Neuronal stem cell (in vitro differentiated cells): ENCODE data around the gene TBL2.
A peak's percentile ranks its signal among the peaks of the same experiment; 100 is the strongest.

ENCODE experiments used
- DNase-seq: peaks from one replicate; pipeline ENCODE4 v3.0.0-alpha.2; 2013; ENCODE audit warnings: low spot score
- H2AFZ ChIP-seq: one replicate; pipeline ENCODE4 v1.6.1; 2013; ENCODE audit warnings: mild to moderate bottlenecking, low read length, inconsistent platforms
- H2AK5ac ChIP-seq: 2 replicates; pipeline ENCODE4 v1.6.1; 2013; ENCODE audit warnings: low read depth, mild to moderate bottlenecking, inconsistent platforms, low read length, moderate library complexity, mixed read lengths
- H2BK120ac ChIP-seq: 2 replicates; pipeline ENCODE4 v1.6.1; 2013; ENCODE audit warnings: low read depth, mild to moderate bottlenecking, inconsistent platforms, low read length, moderate library complexity, mixed read lengths
- H2BK12ac ChIP-seq: one replicate; pipeline ENCODE4 v1.6.1; 2013; ENCODE audit warnings: low read length, inconsistent platforms
- H2BK15ac ChIP-seq: 2 replicates; pipeline ENCODE4 v1.6.1; 2013; ENCODE audit warnings: mild to moderate bottlenecking, low read length, inconsistent platforms, mixed read lengths
- H2BK5ac ChIP-seq: one replicate; pipeline ENCODE4 v1.6.1; 2013; ENCODE audit warnings: inconsistent platforms, mild to moderate bottlenecking, low read length, moderate library complexity
- H3K14ac ChIP-seq: one replicate; pipeline ENCODE4 v1.6.1; 2013; ENCODE audit warnings: low read length, inconsistent platforms
- H3K18ac ChIP-seq: 2 replicates; pipeline ENCODE4 v1.6.1; 2013; ENCODE audit warnings: low read length, inconsistent platforms
- H3K23ac ChIP-seq: 2 replicates; pipeline ENCODE4 v1.6.1; 2013; ENCODE audit warnings: low read depth, mild to moderate bottlenecking, mixed read lengths, low read length, inconsistent platforms; ENCODE audit not compliant: poor library complexity
- H3K27ac ChIP-seq: replicated peaks from 3 replicates; pipeline ENCODE4 v1.5.1; 2013; ENCODE audit warnings: low read length, inconsistent platforms
- H3K27me3 ChIP-seq, 3 experiments: 2 replicates each; pipeline ENCODE4 v1.6.1; 2013; ENCODE audit warnings: low read length in 3 of 3, mild to moderate bottlenecking in 2 of 3, inconsistent platforms in 1 of 3, low read depth in 1 of 3, mixed read lengths in 1 of 3, moderate library complexity in 1 of 3; ENCODE audit not compliant: control insufficient read depth in 3 of 3, insufficient read depth in 3 of 3
- H3K36me3 ChIP-seq, 2 donors: replicated peaks in 1 of 2; 2 replicates each; pipeline ENCODE4 v1.6.1; 2013; ENCODE audit warnings: low read length in 2 of 2; ENCODE audit not compliant: control insufficient read depth in 2 of 2, insufficient read depth in 2 of 2
- H3K4ac ChIP-seq: 2 replicates; pipeline ENCODE4 v1.6.1; 2013; ENCODE audit warnings: inconsistent platforms, mild to moderate bottlenecking, low read length, moderate library complexity
- H3K4me1 ChIP-seq, 2 donors: 1 replicate in 1 of 2; 2 replicates in 1 of 2; pipeline ENCODE4 v1.6.1; 2013; ENCODE audit warnings: low read length in 2 of 2, low read depth in 1 of 2; ENCODE audit not compliant: control insufficient read depth in 2 of 2, insufficient read depth in 1 of 2
- H3K4me2 ChIP-seq: one replicate; pipeline ENCODE4 v1.6.1; 2013; ENCODE audit warnings: mild to moderate bottlenecking, low read length, inconsistent platforms; ENCODE audit not compliant: insufficient read depth, poor library complexity, severe bottlenecking
- H3K4me3 ChIP-seq, 2 donors: 2 replicates each; pipeline ENCODE4 v1.5.1; 2013; ENCODE audit warnings: low read length in 2 of 2, mild to moderate bottlenecking in 2 of 2, inconsistent platforms in 1 of 2, moderate library complexity in 1 of 2
- H3K79me1 ChIP-seq: one replicate; pipeline ENCODE4 v1.6.1; 2013; ENCODE audit warnings: low read depth, mild to moderate bottlenecking, inconsistent platforms, low read length, moderate library complexity
- H3K9ac ChIP-seq: one replicate; pipeline ENCODE4 v1.6.1; 2013; ENCODE audit warnings: mild to moderate bottlenecking, low read depth, low read length, inconsistent platforms; ENCODE audit not compliant: poor library complexity
- H3K9me3 ChIP-seq, 2 donors: replicated peaks in 1 of 2; 2 replicates each; pipeline versions ENCODE3 to v1.6.1; 2013; ENCODE audit warnings: low read length in 2 of 2, mild to moderate bottlenecking in 2 of 2, inconsistent platforms in 1 of 2, low read depth in 1 of 2, mixed read lengths in 1 of 2, moderate library complexity in 1 of 2; ENCODE audit not compliant: control insufficient read depth in 2 of 2, insufficient read depth in 1 of 2
- H4K8ac ChIP-seq: one replicate; pipeline ENCODE4 v1.6.1; 2013; ENCODE audit warnings: low read depth, mild to moderate bottlenecking, inconsistent platforms, low read length, moderate library complexity
- H4K91ac ChIP-seq: one replicate; pipeline ENCODE4 v1.6.1; 2013; ENCODE audit warnings: low read length, low read depth, mild to moderate bottlenecking, inconsistent platforms; ENCODE audit not compliant: poor library complexity
- WGBS, 2 donors: extraction: QIAGEN DNeasy Blood & Tissue Kit; methylation state at CpG; one replicate each; pipeline ENCODE4 v1.1.7; 2013; ENCODE audit warnings: missing lambda C conversion rate in 2 of 2, mixed read lengths in 1 of 2; ENCODE audit not compliant: insufficient read length in 2 of 2, insufficient replicate concordance in 1 of 2; ENCODE audit errors: extremely low coverage in 2 of 2; 5-methylcytosine and 5-hydroxymethylcytosine counted together

Gene TBL2

DNA sequence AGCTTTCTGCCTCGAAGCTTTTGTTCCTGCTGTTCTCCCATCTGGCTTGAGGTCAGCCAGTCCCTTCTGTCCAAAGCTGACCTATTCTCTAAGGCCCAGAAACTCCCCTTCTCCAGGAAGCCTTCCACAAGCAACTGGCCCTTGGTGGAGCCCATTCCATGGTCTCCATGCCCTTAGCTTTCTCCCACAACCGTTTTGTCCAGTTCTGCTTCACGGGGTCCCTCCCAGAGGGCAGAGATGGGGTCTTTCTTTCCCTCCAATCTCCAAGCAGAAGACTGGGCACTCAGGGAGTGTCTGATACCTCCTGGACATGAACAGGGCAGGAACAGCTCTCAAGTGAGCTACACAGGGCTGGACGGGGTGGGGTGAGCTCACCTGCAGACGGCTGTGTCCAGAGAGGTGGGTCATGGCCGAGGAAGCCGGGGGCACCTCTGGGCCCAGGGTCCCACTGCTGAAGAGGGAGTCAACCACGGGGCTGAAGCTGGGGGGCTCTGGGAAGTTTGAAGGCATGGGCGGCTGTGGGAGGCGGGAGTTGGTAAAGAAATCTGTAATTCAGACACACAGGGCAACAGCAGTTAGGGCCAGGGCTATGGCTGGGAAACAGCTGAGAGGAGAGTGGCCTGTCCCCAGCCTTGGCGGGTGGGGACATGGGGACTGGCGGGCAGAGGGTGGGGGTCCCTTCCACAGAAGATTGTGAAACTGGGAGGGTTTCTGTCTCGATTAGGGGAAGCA lies 20.9 kb upstream of the TBL2 start:
- H3K36me3 ChIP-seq, result no peaks in the 10 kb centered on the region
- H3K27ac ChIP-seq, result no peak overlapping the region
- H4K91ac ChIP-seq, result no peak overlapping the region
- H3K4me3 ChIP-seq, result no peak overlapping the region
- no peaks in the 10 kb centered on the region for H3K9me3 ChIP-seq
- H3K18ac ChIP-seq, result peak overlapping the region; percentile 85
- no peak for DNase-seq
- no peak overlapping the region for H3K4ac ChIP-seq
- no CpG with 5 or more reads among the region's 13 CpGs for WGBS, 2 donors
- H2BK120ac ChIP-seq, result no peak overlapping the region
- peaks cover 0 to 39% (median 0%) of the 10 kb centered on the region in 3 experiments for H3K27me3 ChIP-seq
- H3K14ac ChIP-seq, result peak overlapping the region; percentile 71
- peak overlapping the region; percentile 58 for H2BK15ac ChIP-seq
- H3K4me1 ChIP-seq, result peaks cover 0 to 6% of the 10 kb centered on the region in 2 donors
- peak overlapping the region; percentile 82 for H4K8ac ChIP-seq
- H2BK5ac ChIP-seq, result peak overlapping the region; percentile 87
- peak overlapping the region; percentile 96 for H2AK5ac ChIP-seq
- peak overlapping the region; percentile 70 for H3K9ac ChIP-seq
- H2BK12ac ChIP-seq, result no peak overlapping the region
- H3K23ac ChIP-seq, result peak overlapping the region; percentile 55
- H3K4me2 ChIP-seq, result no peak overlapping the region
- H2AFZ ChIP-seq, result no peak overlapping the region
- peaks cover 5% of the 10 kb centered on the region for H3K79me1 ChIP-seq

DNA sequence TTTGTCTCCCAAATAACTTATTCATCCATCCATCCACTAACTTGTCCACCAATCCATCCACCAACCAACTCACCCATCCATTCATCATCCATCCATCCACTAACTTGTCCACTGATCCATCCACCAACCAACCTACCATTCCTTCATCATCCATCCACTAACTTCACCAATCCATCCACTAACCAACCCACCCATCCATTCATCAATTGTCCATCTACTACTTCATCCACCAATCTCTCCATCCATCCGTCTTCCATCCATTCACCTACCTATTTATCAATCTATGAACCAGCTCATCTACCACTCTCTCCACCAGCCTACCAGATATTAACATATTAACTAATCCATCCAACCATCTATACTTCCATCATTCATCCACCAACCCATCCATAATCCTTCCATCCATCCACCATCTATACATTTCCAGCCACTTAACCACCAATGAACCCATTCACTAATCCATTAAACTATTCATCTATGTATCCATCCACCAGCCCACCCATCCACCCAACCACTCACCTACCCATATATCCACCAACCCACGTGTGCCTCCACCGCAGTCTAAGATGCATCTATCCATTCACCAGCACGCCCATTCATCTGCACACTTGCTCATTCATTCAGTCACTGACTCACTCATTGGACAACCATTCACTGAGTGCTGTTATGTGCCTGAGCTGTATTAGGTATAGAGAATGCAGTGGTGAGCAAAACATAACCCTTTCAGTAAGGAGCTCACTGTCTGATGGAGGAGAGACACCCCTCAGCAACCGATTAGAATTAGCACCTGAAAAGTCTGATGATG lies 19.8 kb upstream of the TBL2 start:
- Histone ChIP-seq H2BK15ac (no peak overlapping the region), H3K36me3 (no peaks in the 10 kb centered on the region), H2AFZ (no peak overlapping the region), H3K4me3 (peak overlapping the region in 1 of 2 donors; percentile 50), H2BK12ac (no peak overlapping the region), H4K91ac (no peak overlapping the region), H2BK120ac (no peak overlapping the region), H3K4me2 (no peak overlapping the region), H3K18ac (no peak overlapping the region), H3K27me3 (peaks cover 0 to 36% (median 0%) of the 10 kb centered on the region in 3 experiments), H3K9me3 (no peaks in the 10 kb centered on the region), H3K9ac (no peak overlapping the region), H2AK5ac (peak overlapping the region; percentile 49), H3K23ac (no peak overlapping the region), H3K4me1 (peaks cover 0 to 6% of the 10 kb centered on the region in 2 donors), H3K4ac (no peak overlapping the region), H3K14ac (no peak overlapping the region), H2BK5ac (no peak overlapping the region), H3K27ac (no peak overlapping the region), H4K8ac (no peak overlapping the region), H3K79me1 (peaks cover 5% of the 10 kb centered on the region)
- 100% methylated on average over 1 of the region's 5 CpGs for WGBS, 2 donors
- no peak for DNase-seq

DNA sequence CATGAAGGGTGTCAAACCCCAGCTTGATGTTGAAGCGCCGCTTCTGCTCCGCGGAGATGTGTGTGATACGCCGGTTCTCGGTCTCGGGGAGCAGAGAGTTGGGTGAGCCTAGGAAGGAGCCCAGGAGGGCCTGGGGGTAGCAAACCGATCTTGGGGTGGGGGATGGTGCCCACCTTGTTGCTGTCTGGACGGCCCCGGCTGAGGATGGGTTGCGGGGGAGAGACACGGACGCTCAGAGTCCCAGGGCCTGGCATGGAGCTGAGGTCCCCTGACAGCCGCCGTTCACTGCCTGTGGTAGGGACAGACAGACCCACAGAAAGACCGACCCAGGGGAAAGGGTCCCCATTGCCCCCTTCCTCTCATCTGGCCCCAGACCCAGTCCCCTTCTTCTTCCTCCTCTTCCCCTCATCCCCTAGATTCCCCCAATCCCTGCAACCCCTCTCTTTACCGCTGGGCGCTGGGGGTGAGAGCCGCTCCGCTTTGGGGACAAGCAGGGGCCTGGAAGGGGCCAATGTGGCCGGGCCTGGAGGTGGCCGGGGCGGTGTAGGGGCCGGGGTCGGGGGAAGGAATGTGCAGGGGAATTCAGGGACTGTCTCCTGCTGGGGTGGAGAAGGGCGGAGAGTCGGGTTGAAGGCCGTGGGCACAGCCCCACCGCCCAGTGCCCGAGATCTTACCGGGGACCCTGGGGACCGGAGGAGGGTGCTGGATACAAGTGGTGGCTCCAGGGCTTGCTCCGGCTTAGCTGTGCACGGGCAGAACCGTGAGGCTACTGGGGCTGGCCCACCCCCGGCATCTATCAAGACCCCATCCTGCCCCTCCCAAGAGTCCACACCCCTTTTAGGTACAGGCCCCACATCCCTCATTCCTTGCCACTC lies 18.0 kb upstream of the TBL2 start:
- Histone ChIP-seq H3K4me1 (peaks cover 0 to 5% of the 10 kb centered on the region in 2 donors), H2AFZ (no peak overlapping the region), H3K36me3 (no peaks in the 10 kb centered on the region), H3K9me3 (no peaks in the 10 kb centered on the region), H3K14ac (peak overlapping the region; percentile 21), H2BK15ac (peak overlapping the region; percentile 100), H3K4ac (peak overlapping the region; percentile 23), H3K27me3 (peaks cover 0 to 29% (median 0%) of the 10 kb centered on the region in 3 experiments), H2BK120ac (no peak overlapping the region), H3K9ac (no peak overlapping the region), H3K27ac (no peak overlapping the region), H4K91ac (no peak overlapping the region), H2BK12ac (peak overlapping the region; percentile 41), H3K4me3 (no peak overlapping the region), H3K79me1 (peaks cover 5% of the 10 kb centered on the region), H2BK5ac (peak overlapping the region; percentile 53), H4K8ac (no peak overlapping the region), H3K18ac (peak overlapping the region; percentile 76), H3K23ac (no peak overlapping the region), H2AK5ac (peak overlapping the region; percentile 75), H3K4me2 (peak overlapping the region; percentile 18)
- WGBS, 2 donors, result no CpG with 5 or more reads among the region's 37 CpGs
- DNase-seq, result no peak
